HG03108 (cell line): ENCODE results near the gene PANX1.

Experiments used
- ATAC-seq: cut with Tn5 transposase; IDR thresholded peaks from one replicate; pipeline ENCODE4 v1.9.1; 2021; ENCODE audit warnings: moderate library complexity; ENCODE audit not compliant: unreplicated experiment

Gene PANX1

GRCh38 chr11:94129512-94130297 lies 1.1 kb downstream of the PANX1 start:
- ATAC-seq = no peak

GRCh38 chr11:94130298-94131046 lies 1.8 kb downstream of the PANX1 start:
- ATAC-seq = no peak

- ATAC-seq = no peak
Observed at GRCh38 chr11:94131047-94131717, 2.5 kb downstream of the PANX1 start.

GRCh38 chr11:94131718-94132115 lies 3.1 kb downstream of the PANX1 start:
- no peak for ATAC-seq

GRCh38 chr11:94132152-94132558 lies 3.5 kb downstream of the PANX1 start:
- no peak for ATAC-seq

GRCh38 chr11:94132823-94133408 lies 4.3 kb downstream of the PANX1 start:
- no peak for ATAC-seq

GRCh38 chr11:94133752-94134151 lies 5.1 kb downstream of the PANX1 start:
- ATAC-seq = no peak

GRCh38 chr11:94134651-94135512 lies 6.2 kb downstream of the PANX1 start:
- peak; percentile 60 for ATAC-seq

- no peak for ATAC-seq
Observed at GRCh38 chr11:94139416-94139815, 10.8 kb downstream of the PANX1 start.

- ATAC-seq = no peak
Observed at GRCh38 chr11:94140154-94140655, 11.6 kb downstream of the PANX1 start.

GRCh38 chr11:94141511-94142307 lies 13.1 kb downstream of the PANX1 start:
- no peak for ATAC-seq

GRCh38 chr11:94142308-94143281 lies 14.0 kb downstream of the PANX1 start:
- no peak for ATAC-seq

- no peak for ATAC-seq
Observed at GRCh38 chr11:94144216-94144615, 15.6 kb downstream of the PANX1 start.

GRCh38 chr11:94144664-94145063 lies 16.0 kb downstream of the PANX1 start:
- no peak for ATAC-seq

- no peak for ATAC-seq
Observed at GRCh38 chr11:94145431-94145830, 16.8 kb downstream of the PANX1 start.

- ATAC-seq = no peak
Observed at GRCh38 chr11:94145916-94146315, 17.3 kb downstream of the PANX1 start.

- ATAC-seq = no peak
Observed at GRCh38 chr11:94147433-94147845, 18.8 kb downstream of the PANX1 start.

GRCh38 chr11:94148189-94148588 lies 19.5 kb downstream of the PANX1 start:
- ATAC-seq = no peak
